Fibroblast of mammary gland (primary cell): Measurements from ENCODE around the gene ETS1.

Experiments used
- DNase-seq: peaks from one replicate; pipeline ENCODE4 v3.0.0-alpha.2; 2010; ENCODE audit warnings: low read depth
- H3K4me3 ChIP-seq: 2 replicates; pipeline ENCODE4 v1.5.1; 2011; ENCODE audit warnings: low read depth, mild to moderate bottlenecking, low read length, moderate library complexity; ENCODE audit not compliant: control insufficient read depth
- TF ChIP-seq, protein P1 (sequence below): conservative IDR thresholded peaks from 2 replicates; pipeline ENCODE4 v1.5.1; 2011; ENCODE audit warnings: low read depth, low read length, inconsistent platforms; ENCODE audit not compliant: control insufficient read depth, insufficient read depth

The ETS1 gene

GRCh38 chr11:128595775-128596174 lies 8.4 kb upstream of the ETS1 start:
- H3K4me3 ChIP-seq = no peak overlapping the region
- TF ChIP-seq, protein P1, sequence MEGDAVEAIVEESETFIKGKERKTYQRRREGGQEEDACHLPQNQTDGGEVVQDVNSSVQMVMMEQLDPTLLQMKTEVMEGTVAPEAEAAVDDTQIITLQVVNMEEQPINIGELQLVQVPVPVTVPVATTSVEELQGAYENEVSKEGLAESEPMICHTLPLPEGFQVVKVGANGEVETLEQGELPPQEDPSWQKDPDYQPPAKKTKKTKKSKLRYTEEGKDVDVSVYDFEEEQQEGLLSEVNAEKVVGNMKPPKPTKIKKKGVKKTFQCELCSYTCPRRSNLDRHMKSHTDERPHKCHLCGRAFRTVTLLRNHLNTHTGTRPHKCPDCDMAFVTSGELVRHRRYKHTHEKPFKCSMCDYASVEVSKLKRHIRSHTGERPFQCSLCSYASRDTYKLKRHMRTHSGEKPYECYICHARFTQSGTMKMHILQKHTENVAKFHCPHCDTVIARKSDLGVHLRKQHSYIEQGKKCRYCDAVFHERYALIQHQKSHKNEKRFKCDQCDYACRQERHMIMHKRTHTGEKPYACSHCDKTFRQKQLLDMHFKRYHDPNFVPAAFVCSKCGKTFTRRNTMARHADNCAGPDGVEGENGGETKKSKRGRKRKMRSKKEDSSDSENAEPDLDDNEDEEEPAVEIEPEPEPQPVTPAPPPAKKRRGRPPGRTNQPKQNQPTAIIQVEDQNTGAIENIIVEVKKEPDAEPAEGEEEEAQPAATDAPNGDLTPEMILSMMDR = no peak
- DNase-seq = no peak

- no peak overlapping the region for H3K4me3 ChIP-seq
- TF ChIP-seq, protein P1 = no peak
- peak; percentile 30 for DNase-seq
Observed at GRCh38 chr11:128595221-128595620, 7.9 kb upstream of the ETS1 start.

DNA sequence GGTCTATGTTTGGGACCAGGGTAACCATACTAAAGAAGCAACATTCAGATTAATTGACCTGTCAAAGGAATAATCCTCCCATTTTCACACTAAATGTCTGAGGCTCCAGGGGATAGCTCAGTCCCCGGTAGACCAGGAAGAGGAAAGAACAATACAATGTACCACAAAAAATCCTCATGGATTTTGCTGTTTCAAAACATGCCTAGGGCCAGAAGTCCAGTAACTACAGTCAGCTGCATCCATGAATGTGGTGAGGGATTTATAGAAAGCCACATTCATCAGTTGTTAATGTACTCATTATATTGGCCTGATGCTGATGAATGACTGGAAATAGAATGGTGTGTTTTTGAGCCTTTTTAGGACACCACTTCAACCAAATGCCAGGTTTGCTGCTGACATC lies 6.9 kb upstream of the ETS1 start:
- DNase-seq = no peak
- TF ChIP-seq, protein P1 = no peak
- no peak overlapping the region for H3K4me3 ChIP-seq

- no peak overlapping the region for H3K4me3 ChIP-seq
- TF ChIP-seq, protein P1 = no peak
- peak; percentile 39 for DNase-seq
Observed at GRCh38 chr11:128593281-128593680, 5.9 kb upstream of the ETS1 start.

GRCh38 chr11:128592454-128592853 lies 5.1 kb upstream of the ETS1 start:
- no peak for DNase-seq
- H3K4me3 ChIP-seq = no peak overlapping the region
- TF ChIP-seq, protein P1 = no peak

GRCh38 chr11:128590587-128590986 lies 3.2 kb upstream of the ETS1 start:
- TF ChIP-seq, protein P1 = no peak
- DNase-seq = no peak

GRCh38 chr11:128589998-128590397 lies 2.6 kb upstream of the ETS1 start:
- no peak overlapping the region for H3K4me3 ChIP-seq
- TF ChIP-seq, protein P1 = no peak
- DNase-seq = no peak

More at GRCh38 chr11:128590587-128590986, 3.2 kb upstream of the ETS1 start:
- no peak overlapping the region for H3K4me3 ChIP-seq
